Measurements from ENCODE around the gene CNGB1. TPM values are rescaled to one million over a fixed set of nuclear protein-coding genes. Genes with fewer than 3 reads are reported as not detected.
A peak's percentile ranks its signal among the peaks of the same experiment; 100 is the strongest.
"Not testable (repeated sequence)": the region's sequence is repeated elsewhere in the genome, so short reads cannot be mapped to it uniquely, and the experiment has no call there.

The CNGB1 gene
- polyA plus RNA-seq, 5 donors, result 0.04 to 0.13 (median 0.08) TPM; not detected in 1

DNA sequence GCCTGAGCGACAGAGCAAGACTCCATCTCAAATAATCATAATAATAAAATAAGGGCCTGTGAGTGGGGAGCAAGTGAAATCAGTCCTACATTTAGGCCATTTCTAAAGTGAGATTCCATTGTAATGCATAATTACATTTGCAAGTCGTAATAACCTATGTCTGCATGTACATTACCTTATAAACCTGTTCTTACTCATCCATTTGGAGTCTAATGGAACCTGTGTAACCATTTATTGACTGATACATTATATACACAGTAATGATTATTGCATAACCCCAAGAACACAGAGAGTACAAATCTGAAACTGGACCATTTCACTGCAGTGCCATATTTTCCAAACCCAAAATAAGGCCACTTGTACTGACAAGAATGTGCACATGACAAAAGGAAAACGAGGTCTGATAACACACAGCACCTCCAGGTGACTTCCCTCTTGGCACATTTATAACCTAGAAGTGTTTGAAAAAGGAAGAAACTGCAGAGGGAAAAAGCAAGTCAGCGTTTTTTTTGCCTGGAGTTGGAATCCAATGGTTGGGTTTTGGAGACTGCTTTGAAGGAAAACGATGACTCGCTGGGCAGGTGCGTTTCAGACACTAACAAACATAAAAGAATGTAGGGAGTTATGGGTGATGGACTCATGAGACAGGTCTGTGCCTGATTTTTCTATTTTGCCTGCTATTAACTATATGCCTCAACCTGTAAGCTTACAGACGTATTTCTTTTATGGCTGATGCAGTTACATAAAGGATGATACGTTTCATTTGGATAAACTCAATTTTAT, 105.0 kb downstream of the CNGB1 start:
- no peak for DNase-seq

- peak; percentile 67 to 81 for DNase-seq
Measured at GRCh38 chr16:57863434-57864160, 107.3 kb downstream of the CNGB1 start.

- no peak for DNase-seq
Measured at GRCh38 chr16:57862698-57863433, 108.1 kb downstream of the CNGB1 start.

DNA sequence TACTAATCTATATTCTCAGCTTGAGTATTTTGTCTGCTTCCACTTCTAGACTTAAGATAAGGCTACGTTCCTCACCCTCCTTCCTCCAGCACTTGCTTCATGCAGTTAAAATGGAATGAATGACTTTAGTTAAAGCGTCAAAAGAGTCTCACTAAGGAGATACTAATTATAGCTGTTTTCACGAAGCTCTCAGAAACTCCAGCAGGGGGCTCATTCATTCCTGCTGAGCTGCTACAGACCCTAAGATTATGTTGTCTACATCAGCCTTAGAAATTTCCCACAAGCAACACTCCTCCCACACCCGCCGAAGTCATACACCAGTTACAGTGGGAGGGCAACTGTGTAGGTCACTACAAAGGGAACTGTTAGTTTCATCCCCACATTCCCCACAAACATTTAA, 111.6 kb downstream of the CNGB1 start:
- no peak for DNase-seq

DNA sequence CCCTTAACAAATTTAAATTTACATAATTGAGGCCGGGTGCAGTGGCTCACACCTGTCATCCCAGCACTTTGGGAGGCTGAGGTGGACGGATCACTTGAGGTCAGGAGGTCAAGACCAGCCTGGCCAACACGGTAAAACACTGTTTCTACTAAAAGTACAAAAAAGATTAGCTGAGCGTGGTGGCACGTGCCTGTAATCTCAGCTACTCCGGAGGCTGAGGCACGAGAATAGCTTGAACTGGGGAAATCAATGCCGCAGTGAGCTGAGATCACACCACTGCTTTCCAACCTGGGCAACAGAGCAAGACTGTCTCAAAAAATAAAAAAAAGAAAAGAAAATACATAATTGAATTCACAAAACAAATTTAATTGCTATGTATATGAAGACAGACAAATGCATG, 112.3 kb downstream of the CNGB1 start:
- no peak for DNase-seq

- DNase-seq, result not testable (repeated sequence)
Measured at GRCh38 chr16:57857991-57858390, 112.9 kb downstream of the CNGB1 start.

DNA sequence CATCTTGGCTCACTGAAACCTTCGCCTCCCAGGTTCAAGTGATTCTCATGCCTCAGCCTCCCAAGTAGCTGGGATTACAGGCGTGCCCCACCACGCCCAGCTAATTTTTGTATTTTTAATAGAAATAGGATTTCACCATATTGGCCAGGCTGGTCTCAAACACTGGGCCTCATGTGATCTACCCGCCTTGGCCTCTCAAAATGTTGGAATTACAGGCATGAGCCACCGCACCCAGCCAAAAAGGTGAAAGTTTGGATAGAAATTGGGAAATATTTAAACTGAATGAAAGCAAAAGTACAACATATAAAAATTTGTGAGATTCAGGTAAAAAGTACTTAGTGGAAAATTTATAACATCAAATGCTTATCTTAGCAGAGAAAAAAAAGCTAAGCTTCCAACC, 115.7 kb downstream of the CNGB1 start:
- DNase-seq, result no peak

DNA sequence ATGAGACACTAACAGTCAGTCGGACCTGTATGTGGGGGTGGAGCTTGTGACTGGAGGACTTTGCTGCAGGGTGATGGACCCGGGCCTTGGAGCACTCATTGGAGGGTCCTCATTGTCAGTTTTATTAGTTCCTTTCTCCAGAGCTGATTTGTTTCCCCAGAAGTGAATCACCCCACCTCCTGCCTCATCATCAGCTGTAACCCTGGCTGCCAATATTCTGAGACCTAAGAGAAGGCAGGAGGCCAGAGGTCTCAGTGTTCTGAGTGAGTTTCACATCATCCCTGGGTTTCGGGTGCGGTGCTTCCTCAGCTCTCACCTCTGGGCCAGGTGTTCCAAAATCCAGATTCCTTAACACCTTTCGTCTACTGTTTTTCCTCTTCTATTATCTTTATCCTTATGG, 118.7 kb downstream of the CNGB1 start:
- DNase-seq, result no peak

DNA sequence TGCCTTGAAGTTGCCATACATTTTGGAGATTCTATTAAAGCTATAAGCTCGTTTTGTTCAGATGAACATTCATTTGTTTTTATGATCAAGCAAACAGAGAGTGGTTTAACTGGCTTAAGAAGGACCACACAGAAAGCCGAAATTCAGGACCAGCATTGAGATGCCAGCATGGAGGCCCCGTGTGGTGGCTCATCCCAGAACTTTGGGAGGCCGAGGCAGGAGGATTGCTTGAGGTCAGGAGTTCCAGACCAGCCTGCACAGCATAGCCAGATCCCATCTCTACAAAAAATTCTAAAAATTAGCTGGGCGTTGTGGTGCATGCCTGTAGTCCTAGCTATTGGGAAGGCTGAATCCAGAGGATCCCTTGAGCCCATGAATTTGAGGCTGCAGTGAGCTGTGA, 122.7 kb downstream of the CNGB1 start:
- no peak for DNase-seq

DNA sequence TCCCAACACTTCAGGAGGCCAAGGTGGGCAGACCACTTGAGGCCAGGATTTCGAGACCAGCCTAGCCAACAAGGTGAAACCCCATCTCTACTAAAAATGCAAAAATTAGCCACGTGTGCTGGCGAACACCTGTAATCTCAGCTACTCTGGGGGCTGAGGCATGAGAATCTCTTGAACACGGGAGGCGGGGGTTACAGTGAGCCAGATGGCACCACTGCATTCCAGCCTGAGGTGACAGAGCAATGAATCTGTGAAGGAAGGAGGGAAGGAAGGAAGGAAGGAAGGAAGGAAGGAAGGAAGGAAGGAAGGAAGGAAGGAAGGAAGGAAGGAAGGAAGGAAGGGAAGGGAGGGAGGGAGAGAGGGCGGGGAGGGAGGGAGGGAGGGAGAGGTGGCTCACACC, 124.0 kb downstream of the CNGB1 start:
- DNase-seq, result not testable (repeated sequence)

GRCh38 chr16:57846078-57846697, 124.7 kb downstream of the CNGB1 start:
- no peak for DNase-seq

DNA sequence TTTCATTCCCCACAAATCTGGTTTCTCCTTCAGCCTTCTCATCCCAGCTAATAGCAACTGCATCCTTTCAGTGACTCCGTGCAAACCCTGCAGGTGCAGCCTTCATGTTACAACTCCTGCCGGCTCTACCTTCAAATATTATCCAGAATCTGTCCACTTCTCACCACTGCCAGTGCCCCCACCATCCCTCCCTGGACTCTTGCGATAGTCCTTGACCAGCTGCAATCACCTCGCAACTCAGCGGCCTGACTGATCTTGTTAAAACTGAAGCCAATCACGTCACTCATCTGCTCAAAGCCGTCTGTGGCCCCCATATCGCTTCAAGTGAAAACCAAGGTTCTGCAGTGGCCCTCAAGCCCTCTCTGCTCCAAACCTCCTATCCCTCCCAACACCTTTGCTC, 125.8 kb downstream of the CNGB1 start:
- DNase-seq, result no peak

DNA sequence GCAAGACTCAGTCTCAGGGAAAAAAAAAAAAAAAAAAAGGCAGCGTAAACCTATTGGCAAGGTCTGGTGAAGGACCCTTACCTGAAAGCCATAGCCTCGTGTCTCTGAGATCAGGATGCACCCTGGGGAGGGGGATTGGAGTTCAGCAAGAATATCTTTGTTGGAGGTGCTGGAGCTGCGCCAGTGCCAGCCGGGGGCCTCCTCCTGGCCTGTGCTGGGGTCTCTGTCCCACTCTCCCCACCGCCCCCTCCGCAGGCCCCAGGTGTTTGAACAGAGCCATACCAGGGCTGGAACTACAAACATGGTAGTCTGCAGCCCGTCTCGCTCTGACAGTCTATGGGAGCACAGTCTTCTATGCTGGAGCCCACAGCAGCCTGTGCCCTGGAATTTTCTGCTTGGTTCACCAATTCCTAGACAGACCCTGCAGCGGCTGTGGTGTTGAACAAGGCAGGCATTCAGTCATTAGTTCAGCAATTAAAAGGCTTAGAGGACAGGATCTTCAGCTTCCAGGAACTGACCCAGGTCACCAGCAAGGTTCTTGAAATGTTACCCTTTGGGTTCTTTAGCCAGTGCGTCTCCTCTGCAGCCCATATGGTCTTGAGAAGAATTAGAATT, 126.4 kb downstream of the CNGB1 start:
- DNase-seq, result no peak

DNA sequence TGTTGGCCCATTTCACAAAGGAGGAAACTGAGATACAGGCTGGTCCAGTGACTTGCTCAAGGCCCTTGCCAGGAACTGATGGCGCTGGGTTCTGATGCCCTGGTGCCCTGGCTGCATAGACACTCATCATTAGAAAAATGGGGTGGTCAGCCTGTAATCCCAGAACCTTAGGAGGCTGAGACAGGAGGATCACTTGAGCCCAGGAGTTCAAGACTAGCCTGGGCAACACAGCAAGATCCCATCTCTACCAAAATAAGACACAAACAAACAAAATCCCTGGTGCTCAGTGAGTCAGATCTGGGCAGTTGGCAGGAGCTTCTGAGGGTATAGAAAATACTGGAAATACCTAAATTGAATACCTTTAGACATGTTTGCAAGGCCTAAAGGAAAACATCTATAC, 127.5 kb downstream of the CNGB1 start:
- DNase-seq, result no peak

GRCh38 chr16:57842601-57843000, 128.3 kb downstream of the CNGB1 start:
- no peak for DNase-seq

- no peak for DNase-seq
Measured at GRCh38 chr16:57840833-57841232, 130.1 kb downstream of the CNGB1 start.

GRCh38 chr16:57838161-57838560, 132.8 kb downstream of the CNGB1 start:
- DNase-seq, result no peak

- no peak for DNase-seq
Measured at GRCh38 chr16:57837305-57838125, 133.4 kb downstream of the CNGB1 start.

DNA sequence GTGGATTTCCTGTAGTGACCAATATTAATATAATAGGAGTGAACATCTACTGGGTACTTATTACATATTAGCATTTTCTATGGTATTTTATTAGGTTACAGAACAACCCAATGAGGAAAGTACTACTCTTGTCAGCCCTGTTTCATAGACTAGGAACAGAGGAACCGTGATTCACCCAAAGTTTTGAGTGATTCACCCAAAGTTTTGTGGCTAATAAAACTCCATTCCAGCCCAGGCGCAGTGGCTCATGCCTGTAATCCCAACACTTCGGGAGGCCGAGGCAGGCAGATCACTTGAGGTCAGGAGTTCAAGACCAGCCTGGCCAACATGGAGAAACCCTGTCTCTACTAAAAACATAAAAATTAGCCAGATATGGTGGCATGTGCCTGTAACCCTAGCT, 135.5 kb downstream of the CNGB1 start:
- not testable (repeated sequence) for DNase-seq

DNA sequence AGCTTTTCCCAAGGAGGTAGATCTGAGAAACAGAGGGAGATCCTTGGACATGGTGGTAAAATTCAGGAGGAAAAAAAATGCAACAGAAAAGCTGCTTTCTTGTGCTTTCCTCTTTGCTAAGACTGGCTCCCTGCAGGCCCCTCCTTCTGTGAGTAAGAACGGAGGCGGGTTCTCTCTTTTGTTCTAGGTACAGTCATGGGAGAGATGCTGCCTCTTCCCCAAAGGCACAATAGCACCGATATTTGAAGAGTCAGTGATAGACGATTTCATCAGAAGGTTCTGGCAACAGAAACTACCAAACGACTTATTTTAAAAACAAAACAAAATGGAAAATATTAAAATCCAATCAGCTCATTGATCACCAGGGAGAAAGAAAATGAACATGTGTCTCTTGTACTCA, 136.0 kb downstream of the CNGB1 start:
- DNase-seq, result no peak
